Islet precursor cell (in vitro differentiated cells): Measurements from ENCODE around the gene VMP1.
"Not testable (repeated sequence)": the region's sequence is repeated elsewhere in the genome, so short reads cannot be mapped to it uniquely, and the experiment has no call there.

Source experiments
- DNase-seq: peaks from one replicate; pipeline ENCODE4 v3.0.0-alpha.2; 2018

VMP1 gene

DNA sequence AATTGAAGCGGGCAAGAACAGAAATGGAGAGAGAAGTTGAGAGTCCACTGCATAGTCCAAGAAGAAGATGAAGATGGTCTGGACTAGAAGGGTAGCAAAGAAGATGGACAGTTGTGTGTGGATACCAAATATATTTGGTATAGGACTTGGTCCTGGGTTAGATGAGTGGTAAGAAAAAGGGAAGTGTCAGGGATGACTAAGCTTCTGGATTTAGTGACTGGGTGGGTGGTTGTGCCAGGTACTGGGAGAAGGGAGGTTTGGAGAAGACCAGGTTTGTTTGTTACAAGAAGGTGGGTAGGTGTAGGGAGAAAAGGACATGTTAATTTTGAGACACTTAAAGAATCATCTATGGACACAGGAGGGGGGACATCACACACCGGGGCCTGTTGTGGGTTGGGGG lies 5.4 kb downstream of the VMP1 start:
- no peak for DNase-seq

DNA sequence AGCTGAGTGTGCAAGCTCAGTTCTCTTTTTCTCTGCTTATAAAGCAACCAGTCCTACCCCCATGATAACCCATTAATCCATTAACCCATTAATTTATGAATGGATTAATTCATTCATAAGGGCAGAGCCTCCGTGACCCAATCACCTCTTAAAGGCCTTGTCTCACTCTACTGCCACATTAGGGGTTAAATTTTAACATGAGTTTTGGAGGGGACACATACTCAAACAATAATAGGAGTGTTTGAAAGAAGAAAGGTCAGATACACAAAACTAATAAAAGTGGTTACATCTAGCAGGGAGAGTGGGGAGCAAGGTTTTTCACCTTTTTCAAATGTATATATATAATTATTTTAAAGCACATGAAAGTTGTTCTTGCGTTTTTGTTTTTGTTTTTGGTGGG lies 6.8 kb downstream of the VMP1 start:
- DNase-seq = no peak

- DNase-seq = no peak
Observed at GRCh38 chr17:59716427-59716826, 9.0 kb downstream of the VMP1 start.

- no peak for DNase-seq
Observed at GRCh38 chr17:59719526-59719925, 12.1 kb downstream of the VMP1 start.

- no peak for DNase-seq
Observed at GRCh38 chr17:59722623-59723022, 15.2 kb downstream of the VMP1 start.

- DNase-seq = no peak
Observed at GRCh38 chr17:59723041-59723440, 15.6 kb downstream of the VMP1 start.

DNA sequence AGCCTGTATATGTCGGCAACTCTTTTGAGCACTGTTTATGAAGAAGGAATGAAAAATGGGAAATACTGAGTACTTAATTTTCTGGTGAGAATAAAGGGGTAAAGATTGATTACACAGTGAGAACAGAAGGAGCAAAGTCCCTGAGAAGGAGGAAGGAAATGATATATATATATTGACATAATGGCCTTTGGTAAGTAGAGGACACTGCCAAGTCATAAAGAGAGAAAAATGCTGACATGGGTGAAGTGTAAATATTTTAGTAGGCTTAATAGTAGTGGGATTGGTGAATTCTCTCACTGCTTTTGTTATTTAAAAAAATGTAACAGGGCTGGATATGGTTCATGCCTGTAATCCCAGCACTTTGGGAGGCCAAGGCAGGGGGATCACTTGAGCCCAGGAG lies 16.2 kb downstream of the VMP1 start:
- DNase-seq = no peak

DNA sequence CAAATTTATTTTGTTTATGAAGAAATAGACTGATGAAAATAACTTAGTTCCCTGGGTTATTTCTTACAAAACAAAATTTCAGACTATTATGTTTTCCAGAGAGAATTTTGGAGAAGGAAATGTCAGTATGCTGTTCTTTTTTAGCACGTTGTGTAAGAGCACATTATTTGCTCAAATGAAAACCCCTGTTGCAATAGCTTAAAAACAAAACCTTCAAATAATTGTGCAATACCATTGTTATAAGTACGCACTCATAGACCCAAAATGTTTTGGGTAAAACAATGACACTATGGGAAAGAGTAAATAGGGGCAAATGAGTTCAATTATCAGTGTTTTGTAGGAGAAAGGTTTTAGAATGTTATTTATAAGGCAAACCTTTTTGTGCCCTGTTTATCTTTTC lies 18.2 kb downstream of the VMP1 start:
- no peak for DNase-seq

GRCh38 chr17:59727817-59728533 lies 20.5 kb downstream of the VMP1 start:
- no peak for DNase-seq

DNA sequence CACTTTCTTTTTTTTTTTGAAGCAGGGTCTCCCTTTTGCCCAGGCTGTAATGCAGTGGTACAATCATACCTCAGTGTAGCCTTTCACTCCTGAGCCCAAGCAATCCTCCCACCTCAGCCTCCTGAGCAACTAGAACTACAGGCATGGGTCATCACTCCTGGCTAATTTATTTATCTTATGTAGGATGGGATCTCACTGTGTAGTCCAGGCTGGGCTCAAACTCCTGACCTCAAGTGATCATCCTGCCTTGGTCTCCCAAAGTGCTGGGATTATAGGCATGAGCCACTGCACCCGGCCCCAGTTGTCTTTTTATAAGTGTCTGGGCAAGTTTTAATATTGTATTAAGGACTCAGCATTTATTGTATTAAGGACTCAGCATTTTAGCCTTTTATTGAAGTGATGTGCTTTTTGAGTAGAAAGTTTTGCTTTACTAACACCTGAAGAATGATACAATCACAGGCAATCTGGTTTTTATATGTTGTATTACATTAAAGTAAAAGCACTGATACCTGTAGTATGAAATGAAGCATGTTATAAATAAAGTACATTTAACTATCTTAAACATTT lies 22.9 kb downstream of the VMP1 start:
- DNase-seq = no peak

DNA sequence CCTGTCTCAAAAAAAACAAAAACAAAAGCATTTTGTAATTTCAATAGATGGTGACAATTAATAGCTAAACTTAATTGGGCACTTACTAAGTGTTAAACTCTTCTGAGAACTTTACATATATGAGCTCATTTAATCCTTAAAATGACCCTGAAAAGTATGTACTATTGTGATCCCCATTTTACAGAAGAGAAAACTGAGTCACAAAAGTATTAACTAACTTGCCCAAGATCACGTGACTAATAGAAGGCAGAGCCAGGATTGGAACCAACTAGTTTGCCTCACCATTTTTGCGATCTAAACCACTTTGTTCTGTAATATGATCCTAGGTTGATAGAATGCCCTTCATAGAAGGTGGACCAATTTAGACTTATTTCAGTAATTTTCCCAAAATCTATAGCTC lies 26.2 kb downstream of the VMP1 start:
- DNase-seq = no peak

DNA sequence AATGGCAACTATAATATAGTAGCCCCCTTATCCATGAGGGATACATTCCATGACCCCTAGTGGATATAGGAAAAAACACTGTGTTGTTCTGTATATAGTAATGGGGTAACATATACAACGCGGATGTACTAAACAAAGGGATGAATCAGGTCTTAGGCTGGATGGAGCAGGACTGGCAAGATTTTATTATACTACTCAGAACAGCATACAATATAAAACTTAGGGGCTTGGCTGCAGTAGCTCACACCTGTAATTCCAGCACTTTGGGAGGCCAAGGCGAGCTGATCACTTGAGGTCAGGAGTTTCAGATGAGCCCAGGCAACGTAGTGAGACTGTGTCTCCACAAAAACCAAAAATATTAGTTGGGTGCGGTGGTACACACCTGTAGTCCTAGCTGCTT lies 26.8 kb downstream of the VMP1 start:
- DNase-seq = no peak

DNA sequence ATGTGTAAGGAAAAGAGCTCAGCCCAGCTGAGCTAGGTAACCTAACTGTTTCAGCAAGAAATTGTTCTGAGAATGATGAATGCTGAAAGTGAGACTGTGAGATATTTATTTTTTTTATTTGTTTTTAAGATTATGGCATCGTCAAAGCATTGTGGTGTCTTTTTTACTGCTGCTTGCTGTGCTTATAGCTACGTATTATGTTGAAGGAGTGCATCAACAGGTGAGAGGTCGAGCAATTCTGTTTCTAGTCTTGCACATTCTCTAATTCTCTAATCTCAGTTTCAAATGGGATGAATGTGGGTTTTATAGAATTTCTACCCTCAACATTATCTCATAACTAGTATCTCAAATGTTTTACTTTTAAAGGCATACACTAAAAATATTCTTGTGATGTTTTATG lies 29.9 kb downstream of the VMP1 start:
- DNase-seq = no peak

DNA sequence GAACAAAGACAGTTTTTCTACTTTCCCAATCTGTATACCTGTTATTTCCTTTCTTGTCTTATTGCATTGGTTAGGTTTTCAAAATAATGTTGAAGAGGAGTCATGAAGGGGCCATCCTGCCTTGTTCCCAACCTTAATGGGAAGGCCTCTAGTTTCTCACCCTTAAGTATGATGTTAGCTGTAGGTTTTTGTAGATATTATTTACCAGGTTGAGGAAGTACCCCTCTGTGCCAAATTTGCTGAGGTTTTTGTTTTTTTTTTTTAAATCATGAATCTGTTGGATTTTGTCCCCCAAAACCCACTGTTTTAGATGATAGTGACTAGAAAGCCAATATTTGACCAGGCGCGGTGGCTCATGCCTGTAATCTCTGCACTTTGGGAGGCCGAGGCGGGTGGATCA lies 36.4 kb downstream of the VMP1 start:
- no peak for DNase-seq

DNA sequence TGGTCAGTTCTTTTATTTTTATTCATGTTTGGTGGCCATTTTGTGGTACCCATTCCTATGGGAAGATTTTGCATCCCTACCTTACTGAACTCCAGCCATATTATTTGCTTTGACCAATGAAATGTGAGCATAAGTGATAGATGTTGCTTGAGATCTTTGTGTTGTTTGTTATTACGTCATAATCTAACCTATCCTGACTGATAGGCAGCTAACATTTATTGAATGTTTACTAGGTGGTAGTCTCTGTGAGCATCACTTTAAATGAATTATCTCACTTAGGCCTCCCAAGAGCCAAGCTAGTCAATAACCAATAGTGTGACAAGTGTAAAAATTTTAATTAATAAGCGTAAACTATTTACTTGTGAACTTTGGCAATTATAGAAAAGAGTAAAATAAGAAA lies 37.6 kb downstream of the VMP1 start:
- DNase-seq = no peak

DNA sequence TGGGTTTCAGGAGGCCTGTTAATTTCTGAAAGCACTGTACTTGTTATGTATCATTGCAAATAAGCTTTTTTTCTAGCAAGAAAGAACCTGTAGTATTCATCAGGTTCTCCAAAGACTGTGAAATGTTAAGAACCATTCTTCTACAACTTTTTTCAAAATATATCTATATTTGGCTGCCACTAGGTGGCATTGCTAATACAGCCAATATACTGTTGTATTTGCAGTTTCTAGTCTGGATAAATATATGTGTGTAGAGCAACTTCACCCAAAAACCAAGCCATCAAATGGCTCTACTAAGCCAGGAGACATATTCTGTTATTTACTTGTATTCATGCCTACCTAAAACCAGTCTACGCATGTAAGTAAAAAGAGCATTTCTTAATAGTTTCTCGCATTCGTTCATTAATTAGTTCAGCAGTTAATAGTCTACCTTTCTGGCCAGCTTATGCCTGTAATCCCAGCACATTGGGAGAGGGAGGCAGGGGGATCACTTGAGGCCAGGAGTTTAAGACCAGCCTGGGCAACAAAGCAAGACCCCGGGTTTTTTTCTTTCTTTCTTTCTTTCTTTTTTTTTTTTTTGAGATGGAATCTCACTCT lies 39.5 kb downstream of the VMP1 start:
- no peak for DNase-seq

- DNase-seq = no peak
Observed at GRCh38 chr17:59748591-59748990, 41.1 kb downstream of the VMP1 start.

- no peak for DNase-seq
Observed at GRCh38 chr17:59751955-59752413, 44.5 kb downstream of the VMP1 start.

DNA sequence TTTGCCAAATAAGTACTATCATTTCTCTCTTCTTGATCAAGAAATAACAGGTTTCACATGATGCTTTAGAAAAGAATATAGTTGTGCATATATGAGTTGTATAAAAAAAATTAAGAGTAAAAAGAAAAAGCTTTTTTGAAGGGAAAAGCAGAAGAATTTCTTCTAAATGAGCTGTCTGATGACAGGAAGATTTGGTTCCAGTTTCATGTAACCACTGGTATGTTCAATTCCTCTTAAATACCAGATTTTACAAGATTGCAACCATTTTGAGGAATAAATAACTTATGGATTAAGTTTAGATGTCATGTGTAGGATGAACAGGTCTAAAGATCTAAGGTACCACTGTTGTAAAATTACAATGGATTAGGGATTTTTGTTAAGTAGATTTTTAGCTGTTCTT lies 45.0 kb downstream of the VMP1 start:
- no peak for DNase-seq

- no peak for DNase-seq
Observed at GRCh38 chr17:59752922-59753321, 45.5 kb downstream of the VMP1 start.

DNA sequence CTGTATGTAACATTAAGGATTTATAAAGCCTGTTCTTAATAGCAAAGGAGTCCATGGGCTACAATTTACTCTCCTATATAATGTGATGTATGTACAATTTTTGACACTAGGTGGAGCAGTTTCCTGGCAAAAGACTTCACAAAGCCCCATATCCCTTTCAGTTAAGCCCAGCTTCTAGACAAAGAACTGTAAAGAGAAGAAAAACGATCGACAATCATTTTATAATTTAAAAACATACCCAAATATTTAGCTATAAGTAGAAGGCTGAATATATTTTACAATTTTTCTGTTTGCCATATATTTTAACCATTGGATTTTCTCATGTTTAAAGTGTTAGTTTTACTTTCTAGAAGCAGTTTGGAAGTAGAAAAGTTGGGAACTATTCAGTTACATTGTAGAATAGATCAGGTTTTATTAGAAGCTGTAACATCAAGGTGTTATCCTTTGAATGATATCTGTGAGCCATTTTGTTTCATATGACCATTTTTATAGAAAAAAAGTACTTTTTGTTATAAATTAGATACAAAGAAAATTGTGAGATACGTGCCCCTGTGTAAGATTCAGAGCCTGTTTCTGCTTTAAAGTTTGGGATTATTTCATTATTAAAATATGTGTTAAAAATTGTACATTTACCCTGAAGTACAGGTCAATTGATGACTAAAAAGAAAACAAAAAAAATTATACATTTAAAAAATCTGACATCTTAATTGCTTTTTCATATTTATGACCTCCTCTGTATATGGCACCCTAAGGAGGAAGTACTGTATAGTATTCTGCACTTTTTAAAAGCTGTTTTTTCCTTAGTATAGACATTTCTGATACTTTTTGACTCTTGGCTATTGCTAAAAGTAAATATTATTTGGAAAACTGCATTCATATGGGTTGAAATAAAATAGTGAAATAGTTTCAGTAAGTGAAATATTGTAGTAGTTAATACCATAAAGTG lies 46.3 kb downstream of the VMP1 start:
- DNase-seq = no peak

- DNase-seq = peak; percentile 74
Observed at GRCh38 chr17:59754552-59754951, 47.1 kb downstream of the VMP1 start.

DNA sequence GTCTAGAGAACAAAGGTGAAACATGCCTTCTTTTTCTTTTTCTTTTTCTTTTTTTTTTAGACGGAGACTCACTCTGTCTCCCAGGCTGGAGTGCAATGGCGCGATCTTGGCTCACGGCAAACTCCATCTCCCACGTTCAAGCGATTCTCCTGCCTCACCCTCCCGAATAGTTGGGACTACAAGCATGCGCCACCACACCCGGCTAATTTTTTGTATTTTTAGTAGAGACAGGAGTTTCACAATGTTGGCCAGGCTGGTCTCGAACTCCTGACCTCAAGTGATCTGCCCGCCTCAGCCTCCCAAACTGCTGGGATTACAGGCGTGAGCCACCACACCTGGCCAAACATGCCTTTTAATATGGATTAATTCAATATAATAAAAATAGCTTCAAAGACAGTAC lies 47.6 kb downstream of the VMP1 start:
- DNase-seq = not testable (repeated sequence)
